Activated naive CD4-positive, alpha-beta T cell treated with Interleukin-2 at 50 U/mL for 16 hours (primary cell): ENCODE measurements around the gene OR5V1.
"Not testable (repeated sequence)": the region's sequence is repeated elsewhere in the genome, so short reads cannot be mapped to it uniquely, and the experiment has no call there.

ENCODE experiments used
- DNase-seq: peaks from one replicate; pipeline ENCODE4 v3.0.0-alpha.2; 2020

The OR5V1 gene

DNA sequence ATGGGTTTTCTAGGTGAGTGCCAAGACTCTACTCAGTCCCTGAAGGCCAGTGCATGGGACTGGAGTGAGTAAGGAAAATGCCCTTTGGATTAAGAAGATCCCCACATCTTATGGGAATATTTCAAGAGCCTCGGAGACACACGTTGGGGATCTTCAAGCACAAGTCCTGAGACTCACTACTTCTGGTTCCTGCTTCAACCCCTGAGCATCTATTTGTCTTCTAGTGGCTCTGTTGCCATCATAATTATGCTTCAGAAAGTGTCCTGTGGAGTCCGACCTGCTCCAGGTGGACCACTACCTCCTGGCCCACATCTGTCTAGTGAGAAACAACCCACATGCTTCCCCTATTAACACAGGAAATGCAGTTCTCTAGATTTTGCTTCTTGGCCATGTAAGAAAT, at the start of gene OR5V1:
Gene OR5V1 (minus strand): TSS at position 101 of the 400 bp plus-strand sequence. CDS start 12,670 bp downstream, outside the sequence.
- DNase-seq = no peak

GRCh38 chr6:29414588-29414987, 45.9 kb upstream of the OR5V1 start, which contains the start of gene OR12D1:
TSS of gene OR12D1 (plus strand) at chr6:29414928.
- DNase-seq = no peak

GRCh38 chr6:29403801-29404200, 35.1 kb upstream of the OR5V1 start:
- no peak for DNase-seq

GRCh38 chr6:29399525-29399924, 30.9 kb upstream of the OR5V1 start:
- DNase-seq = no peak

DNA sequence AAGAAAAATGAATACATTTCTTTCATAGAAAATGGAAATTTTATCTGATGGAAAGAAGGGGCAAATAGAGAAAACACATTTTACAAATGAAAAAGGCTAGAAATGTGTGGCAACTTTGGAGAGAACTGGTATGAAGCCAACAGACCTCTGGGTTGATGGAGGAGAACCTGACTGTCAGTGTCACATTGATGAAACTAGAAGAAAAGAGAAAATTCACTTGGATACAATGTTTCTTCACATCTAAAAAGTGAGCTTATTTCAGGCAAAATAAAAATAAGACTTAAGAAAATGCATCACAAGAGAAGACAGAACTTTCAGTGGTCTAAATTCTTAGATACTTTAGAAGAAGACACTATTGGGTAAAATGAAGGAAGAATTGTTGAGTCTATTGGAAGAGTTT, 26.7 kb upstream of the OR5V1 start, which contains the start of gene OR12D2:
Gene OR12D2 (plus strand): TSS at position 301 of the 400 bp plus-strand sequence. CDS start 1,069 bp downstream, outside the sequence.
- DNase-seq = no peak

DNA sequence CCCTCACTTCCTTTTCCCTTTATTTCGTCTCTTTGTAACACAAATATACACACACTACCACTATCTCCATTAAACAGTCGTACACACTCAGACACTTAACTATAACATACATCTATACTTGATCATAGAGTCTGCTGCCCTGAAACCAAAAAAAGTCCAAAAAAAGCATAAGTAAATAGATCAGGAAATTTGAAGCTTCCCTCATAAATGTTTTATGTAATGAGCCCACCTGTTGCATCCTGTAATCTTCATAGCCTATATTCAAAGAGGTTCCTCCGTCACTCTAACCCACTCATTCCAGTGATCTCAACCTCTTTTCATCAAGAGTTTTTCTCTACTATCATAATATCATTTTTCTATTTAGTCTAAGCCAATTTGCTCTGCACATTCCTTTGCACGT, 19.9 kb upstream of the OR5V1 start:
- no peak for DNase-seq

GRCh38 chr6:29376003-29376402, 7.3 kb upstream of the OR5V1 start:
- DNase-seq = no peak

GRCh38 chr6:29375191-29375590, 6.5 kb upstream of the OR5V1 start, which contains the start of gene OR12D3:
TSS of gene OR12D3 (minus strand) at chr6:29375291. CDS start at chr6:29375287, 4 bp downstream.
- no peak for DNase-seq

DNA sequence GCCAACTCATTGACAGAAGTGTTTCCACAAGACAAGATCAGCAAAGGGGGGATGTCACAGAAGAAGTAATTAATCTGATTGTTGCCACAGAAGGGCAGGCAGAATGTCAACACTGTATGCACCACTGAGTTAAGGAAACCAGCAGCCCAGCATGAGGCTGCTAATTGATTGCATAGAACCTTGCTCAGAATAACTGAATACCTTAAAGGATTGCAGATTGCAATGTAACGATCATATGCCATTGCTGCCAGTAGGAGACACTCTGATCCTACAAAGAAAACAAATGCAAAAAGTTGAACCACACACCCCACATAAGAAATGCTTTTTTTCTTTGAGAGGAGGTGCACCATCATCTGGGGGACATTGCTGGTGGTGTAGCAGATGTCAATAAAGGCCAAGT, 13.1 kb downstream of the OR5V1 start:
- DNase-seq = no peak

GRCh38 chr6:29354980-29355379, 13.7 kb downstream of the OR5V1 start:
- no peak for DNase-seq

- DNase-seq = not testable (repeated sequence)
Measured at GRCh38 chr6:29349348-29349747, 19.3 kb downstream of the OR5V1 start.

DNA sequence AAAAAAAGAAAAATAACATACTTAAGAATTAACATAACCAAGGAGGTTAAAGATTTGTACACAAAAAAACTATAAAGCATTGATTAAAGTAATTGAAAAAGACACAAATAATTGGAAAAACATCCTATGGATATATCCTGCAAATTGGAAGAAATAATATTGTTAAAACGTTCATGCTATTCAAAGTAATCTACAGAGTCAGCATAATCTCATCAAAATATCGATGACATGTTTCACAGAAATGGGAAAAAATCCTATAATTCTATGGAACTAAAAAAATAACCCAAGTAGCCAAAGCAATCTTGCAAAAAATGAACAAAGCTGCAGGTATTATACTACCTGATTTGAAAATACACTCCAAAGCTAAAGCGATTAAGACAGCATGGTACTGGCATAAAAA, 23.3 kb downstream of the OR5V1 start:
- no peak for DNase-seq

DNA sequence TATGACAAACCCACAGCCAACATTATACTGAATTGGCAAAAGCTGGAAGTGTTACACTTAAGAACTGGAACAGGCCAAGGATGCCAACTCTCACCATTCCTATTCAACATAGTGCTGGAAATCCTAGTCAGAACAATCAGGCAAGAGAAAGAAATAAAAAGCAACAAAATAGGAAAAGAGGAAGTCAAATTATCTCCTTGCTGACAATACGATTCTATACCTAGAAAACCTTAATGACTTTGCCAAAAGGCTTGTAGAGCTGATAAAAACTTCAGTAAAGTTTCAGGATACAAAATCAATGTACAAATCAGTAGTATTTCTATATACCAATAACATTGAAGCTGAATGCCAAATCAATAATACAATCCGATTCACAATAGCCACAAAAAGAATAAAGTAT, 32.4 kb downstream of the OR5V1 start:
- no peak for DNase-seq

DNA sequence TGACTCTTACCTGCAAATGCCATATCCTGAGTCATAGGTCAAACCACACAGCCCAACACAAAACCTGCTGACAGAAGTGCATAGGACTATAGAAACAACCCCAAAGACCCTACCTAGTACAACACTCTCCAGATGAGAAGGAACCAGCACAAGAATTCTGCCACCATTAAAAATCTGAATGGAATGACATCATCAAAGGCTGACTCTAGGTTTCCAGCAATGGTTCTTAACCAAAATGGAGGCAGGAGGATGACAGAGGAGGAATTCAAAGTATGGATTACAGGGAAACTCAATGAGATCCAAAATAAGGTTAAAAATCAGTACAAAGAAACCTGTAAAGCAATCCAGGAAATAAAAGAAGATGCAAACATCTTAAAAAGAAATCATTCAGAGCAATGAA, 36.0 kb downstream of the OR5V1 start:
- no peak for DNase-seq

GRCh38 chr6:29325777-29326176, 42.9 kb downstream of the OR5V1 start:
- no peak for DNase-seq

GRCh38 chr6:29323332-29323731, 45.3 kb downstream of the OR5V1 start:
- DNase-seq = not testable (repeated sequence)

- DNase-seq = no peak
Measured at GRCh38 chr6:29319931-29320330, 48.7 kb downstream of the OR5V1 start.
